SKM-1 (cell line): Measurements from ENCODE around the gene NEUROD2.

Source experiments
- DNase-seq: peaks from one replicate; lab custom pipeline; 2025; ENCODE audit not compliant: unreplicated experiment; lab: John Stamatoyannopoulos, UW

NEUROD2 gene

DNA sequence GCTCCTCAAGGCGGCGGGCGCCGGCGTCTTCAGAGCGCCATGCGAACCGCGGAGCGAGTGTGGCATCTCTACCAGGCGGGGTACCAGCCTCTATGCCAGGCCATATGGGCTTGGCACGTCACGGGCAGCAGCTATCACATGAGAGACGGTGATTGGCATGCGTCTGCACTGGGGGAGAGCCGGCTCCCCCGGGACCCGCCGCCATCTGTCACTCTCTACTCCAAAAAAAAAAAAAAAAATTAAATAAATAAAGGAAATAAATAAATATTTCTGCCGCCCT is at the start of gene NEUROD2:
Gene NEUROD2, minus strand, starts transcription at position 70 of the 280 bp plus-strand sequence. CDS start 1,321 bp downstream, outside the sequence.
- DNase-seq: no peak

GRCh38 chr17:39655105-39655504 is 47.4 kb upstream of the NEUROD2 start:
- no peak for DNase-seq

DNA sequence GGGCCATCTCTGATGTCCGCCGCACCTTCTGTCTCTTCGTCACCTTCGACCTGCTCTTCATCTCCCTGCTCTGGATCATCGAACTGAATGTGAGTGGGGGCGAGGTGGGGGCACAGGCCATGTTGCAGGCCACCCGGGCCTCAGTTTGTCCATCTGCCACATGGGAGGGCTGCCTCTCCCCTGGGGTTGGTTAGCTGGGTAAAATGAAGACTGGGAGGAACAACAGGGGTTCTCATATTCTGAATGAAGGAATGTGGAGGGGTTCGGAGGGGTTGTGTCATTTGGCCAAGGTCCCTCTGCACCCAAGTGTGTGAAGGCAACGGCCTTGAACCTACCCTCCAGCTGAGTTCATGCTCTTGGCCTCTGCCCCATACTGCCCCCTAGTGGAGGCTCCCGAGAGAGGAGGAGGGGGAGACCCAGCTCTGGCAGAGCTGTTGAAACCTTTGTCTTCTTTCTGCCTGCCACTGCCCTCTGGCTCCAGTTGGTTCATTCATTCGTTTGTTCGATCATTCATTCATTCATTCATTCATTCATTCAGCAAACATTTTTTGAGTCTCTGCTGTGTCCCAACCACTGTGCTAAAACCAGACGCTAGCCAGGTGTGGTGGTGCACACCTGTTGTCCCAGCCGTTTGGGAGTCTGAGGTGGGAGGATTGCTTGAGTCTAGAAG is 46.1 kb upstream of the NEUROD2 start:
- DNase-seq: peak; percentile 36

DNA sequence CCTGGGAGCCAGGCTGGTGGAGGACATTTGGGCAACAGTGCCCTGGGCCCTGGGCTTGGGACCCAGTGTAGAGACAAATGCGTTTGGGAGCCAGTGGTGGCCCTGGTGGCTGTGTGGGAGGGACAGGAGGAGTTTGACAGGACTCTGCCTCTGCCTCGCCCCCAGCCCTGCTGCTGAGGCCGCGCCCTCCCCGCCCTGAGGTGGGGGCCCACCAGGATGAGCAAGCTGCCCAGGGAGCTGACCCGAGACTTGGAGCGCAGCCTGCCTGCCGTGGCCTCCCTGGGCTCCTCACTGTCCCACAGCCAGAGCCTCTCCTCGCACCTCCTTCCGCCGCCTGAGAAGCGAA is 45.6 kb upstream of the NEUROD2 start:
- no peak for DNase-seq

GRCh38 chr17:39652587-39653315 is 45.0 kb upstream of the NEUROD2 start:
- DNase-seq: no peak

DNA sequence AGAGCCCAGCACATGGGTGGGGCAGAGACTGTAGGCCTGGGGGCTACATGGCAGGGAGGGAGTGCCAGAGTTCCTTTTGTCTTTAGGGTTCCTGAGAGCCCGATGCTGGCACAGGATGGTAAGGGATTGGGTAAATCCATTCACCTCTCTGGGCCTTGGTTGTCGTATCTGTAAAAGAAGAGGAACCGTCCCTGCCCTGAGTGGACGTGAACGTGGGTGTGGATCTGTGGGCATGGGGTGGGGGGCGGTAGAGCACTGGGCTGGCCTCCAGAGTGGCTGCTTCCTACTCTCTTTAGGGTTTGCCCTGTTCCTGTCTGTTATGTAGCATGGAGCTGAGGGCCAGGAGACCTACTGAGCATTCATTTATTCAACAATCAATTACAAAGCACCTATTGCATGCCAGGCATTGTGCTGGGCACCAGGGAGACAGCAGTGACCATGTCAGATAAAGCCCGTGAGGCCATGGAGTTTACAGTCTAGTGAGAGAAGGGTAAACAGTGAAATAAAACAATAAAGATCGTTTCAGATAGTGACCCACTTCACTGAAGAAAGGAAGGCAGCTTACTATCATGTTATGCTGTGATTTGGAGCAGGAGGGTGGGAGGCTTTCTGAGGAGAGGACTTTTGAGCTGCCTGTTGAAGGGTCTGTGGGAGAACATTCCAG is 44.3 kb upstream of the NEUROD2 start:
- no peak for DNase-seq

DNA sequence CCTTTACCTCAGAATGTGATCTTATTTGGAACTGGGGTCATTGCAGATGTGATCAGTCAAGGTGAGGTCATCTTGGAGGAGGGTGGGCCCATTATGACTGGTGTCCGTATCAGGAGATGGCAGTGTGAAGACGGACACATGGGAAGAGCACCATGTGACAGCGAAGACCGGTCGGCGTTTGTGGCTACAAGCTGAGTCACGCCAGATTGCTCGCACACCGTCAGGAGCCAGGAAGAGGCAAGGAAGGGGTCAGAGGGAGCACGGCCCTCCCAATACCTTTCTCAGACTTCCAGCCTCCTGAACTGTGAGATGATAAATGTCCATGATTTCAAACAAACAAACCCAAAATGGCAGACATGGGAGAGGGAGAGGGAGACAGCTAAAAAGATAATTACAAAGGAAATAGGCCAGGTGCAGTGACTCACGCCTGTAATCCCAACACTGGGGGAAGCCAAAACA is 42.4 kb upstream of the NEUROD2 start:
- DNase-seq: no peak

DNA sequence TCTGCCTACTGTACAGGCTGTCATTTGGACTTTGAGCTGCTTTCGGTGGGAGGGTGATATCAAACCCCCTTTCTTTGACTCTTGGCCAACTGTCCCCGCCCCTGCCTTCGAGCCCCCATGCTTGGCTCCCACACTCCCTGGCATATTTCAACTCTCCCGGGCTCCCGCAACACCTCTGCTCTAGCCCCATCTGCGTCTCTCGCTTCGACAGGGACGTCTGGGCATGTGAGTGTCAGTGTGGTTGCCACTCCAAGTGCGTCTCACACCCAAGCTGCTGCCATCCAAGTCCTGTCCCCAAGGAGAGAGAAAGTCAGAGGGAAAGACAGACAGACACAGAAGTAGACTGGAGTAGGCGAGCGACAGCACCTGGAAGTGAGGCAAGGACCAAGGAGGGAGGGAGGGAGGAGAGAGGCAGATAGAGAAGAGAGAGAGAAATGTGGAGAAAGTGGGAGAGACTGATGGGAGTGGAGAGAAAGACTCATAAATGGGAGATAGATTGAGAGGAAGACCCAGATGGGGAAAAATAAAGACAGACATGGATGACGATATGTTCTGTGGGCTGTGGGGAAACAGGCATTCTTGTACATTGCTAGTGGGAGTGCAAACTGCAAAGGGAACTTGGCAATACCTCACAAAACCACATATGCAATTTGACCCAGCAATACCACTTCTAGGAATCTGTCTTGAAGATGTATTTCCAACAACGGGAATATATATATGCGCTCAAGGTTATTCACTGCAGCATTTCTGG is 41.1 kb upstream of the NEUROD2 start:
- DNase-seq: no peak

DNA sequence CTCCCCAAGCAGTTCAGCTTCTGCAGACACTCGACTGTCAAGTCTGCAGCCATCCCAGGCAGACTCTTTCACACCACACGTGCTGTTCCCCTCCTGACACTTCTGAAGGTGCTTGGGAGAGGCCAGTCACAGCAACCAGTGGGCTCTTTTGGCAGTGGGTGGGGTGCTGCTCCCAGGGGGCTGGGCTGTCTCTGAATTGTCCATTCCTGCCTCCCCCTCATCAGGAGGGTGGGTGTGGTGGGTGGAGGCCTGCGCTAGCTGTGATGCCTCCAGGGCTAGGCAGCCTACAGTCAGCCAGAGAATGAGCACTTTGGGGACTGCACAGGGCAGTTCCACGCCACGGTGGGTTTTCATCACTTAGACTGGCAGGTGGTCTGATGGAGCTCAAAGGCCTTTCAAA is 39.5 kb upstream of the NEUROD2 start:
- no peak for DNase-seq

DNA sequence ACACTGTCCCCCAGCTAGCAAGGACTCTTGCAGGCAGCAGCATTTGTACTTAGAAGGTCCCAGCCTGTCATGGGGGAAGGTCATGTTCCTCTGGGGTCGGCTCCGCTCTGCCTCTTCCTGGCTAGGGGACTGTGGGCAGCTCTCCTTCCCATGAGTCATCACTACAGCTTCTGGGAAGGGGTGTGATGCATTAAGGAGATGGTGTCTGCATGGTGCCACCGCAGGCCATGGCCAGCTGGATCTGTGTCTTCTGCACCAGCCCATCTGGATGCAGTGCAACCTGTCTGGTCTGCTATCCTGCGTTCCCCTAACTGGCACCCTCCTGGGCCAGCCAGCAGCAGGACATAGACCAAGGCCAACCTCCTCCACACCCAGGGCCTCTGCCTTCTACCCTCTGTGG is 35.6 kb upstream of the NEUROD2 start:
- DNase-seq: no peak

- DNase-seq: no peak
These were observed 34.8 kb upstream of the NEUROD2 start for GRCh38 chr17:39642291-39643074.

GRCh38 chr17:39641883-39642282 is 34.2 kb upstream of the NEUROD2 start:
- no peak for DNase-seq

DNA sequence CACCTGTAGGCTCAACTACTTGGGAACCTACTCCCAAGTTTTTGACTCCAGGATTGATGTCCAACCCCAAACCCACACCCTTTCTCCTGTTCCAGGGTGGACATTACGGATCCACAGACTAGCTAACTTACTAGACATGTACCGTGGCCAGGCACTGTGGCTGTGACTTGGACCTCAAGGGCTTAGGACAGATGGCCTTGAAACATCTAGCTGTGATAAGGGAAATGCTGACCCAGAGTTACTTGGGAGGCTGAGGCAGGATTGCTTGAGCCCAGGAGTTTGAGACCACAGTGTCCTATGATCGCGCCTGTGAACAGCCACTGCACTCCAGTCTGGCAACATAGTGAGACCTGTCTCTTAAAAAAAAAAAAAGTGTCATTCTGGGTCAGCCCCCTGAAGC is 33.4 kb upstream of the NEUROD2 start:
- DNase-seq: no peak

DNA sequence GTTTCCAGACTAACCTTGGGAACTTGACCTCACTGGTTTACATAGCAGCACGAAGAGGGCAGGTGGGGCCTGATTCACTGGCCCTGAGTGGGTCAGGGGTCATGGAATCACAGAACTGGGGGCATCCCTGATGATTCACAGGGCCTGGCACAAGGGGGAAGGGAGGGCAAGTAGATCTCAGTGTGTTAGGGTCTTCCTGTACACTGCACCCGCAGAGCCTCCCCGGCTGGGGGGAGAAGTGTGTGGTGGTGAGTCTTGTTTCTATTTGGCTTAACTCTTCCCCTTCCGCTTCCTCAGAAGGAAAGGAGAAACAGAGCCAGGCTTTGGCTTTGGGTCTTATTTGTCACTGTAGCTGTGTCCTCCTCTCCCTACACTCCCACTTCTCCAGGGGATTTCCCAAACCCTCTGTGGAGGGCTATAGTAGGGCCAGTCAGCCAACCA is 32.9 kb upstream of the NEUROD2 start:
- DNase-seq: no peak

DNA sequence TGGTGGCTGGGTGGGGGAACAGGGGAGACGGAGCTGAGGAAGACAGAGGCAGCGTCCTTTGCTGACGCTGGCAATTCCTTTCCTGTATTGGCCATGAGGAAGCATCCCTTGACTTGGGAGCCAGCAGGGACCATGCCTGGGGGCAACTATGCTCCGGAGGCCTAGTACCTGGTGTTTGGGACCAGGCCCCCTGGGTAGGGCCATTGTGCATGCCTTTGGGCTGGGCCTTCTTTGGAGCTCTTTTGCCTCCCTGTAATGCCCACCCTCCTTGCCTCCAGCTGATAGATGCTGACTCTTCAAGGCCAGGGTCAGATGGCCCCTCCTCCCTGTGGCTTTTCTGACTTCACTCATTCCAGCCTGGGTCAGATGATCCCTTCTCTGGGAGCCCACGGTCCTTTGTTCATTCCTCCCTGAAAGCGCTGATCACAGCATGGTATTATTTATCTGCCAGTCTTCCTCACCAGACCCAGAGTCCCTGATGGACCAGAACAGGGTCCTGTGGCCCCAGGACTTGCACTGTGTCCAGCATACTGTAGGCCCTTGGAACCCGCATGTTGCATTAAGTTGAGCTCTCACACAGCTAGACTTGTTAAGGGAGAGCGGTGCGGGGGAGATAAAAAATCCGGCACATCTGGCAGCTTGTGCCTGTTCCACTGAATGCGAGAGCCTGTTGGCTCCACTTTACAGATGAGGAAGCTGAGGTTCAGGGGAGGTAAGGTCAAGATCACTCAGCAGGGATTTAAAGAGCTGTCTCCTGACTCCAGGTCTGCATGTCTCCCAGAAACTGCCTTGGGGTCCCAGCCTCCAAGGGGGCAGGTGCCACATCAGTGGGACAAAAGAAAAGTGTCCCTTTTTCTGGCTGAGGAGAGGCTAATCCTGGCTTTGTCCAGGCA is 32.1 kb upstream of the NEUROD2 start:
- DNase-seq: no peak

DNA sequence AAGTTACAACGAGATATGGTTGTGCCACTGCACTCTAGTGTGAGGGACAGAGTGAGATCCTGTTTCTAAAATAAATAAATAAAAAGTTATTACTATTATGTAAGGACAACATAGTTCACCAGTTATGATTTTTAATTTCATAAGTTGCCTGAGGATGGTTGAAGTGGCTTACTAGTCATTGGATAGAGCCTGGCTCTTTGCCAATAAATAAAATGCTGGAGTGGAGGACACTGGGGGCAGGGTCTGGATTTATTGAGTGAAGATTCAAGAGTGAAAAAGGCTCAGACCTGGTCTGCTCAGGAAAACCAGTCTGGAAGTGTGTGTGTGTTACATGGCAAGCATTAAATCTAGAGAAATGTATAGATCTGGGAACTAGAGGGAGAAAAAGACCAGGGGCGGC is 31.3 kb upstream of the NEUROD2 start:
- no peak for DNase-seq

- DNase-seq: no peak
These were observed 30.6 kb upstream of the NEUROD2 start for GRCh38 chr17:39638317-39638716.

GRCh38 chr17:39636927-39637736 is 29.4 kb upstream of the NEUROD2 start, which contains the start of gene STARD3:
STARD3 (plus strand) TSS chr17:39637144; CDS start chr17:39653532, 16,388 bp downstream.
- peak; percentile 56 for DNase-seq

DNA sequence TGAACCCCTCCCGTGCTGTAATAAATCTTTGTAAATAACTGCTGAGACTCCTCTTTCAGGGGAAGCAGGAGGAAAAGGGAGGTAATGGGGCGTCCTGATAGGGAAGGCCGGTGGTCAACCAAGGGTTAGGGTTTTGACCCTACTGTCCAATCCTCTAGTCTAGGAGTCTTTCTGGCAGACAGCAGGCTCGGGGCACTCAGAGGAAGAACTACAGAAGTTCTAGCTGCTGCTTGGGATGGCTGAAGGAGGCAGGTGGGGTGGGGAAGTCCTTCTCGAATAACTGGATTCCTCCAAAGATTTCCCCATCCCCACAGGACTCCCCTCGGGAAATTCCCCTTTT is 28.8 kb upstream of the NEUROD2 start:
- DNase-seq: no peak
